ENCODE data around the gene ABHD11.

Gene ABHD11

GRCh38 chr7:73700581-73701134 is 37.9 kb downstream of the ABHD11 start:
- DNase-seq: no peak

- no peak for DNase-seq
Observed at GRCh38 chr7:73700069-73700423, 38.6 kb downstream of the ABHD11 start.

- no peak for DNase-seq
Observed at GRCh38 chr7:73699370-73700068, 39.1 kb downstream of the ABHD11 start.

- no peak for DNase-seq
Observed at GRCh38 chr7:73698410-73698809, 40.2 kb downstream of the ABHD11 start.

GRCh38 chr7:73696372-73696771 is 42.2 kb downstream of the ABHD11 start:
- no peak for DNase-seq

- no peak for DNase-seq
Observed at GRCh38 chr7:73690646-73691045, 48.0 kb downstream of the ABHD11 start.

GRCh38 chr7:73688288-73688687 is 50.3 kb downstream of the ABHD11 start:
- no peak for DNase-seq
